ENCODE measurements around the gene NALCN. TPM values are rescaled to one million over a fixed set of nuclear protein-coding genes. Genes with fewer than 3 reads are reported as not detected.

NALCN gene
- total and polyA plus RNA-seq, 10 of the 15 experiments (the other 5 are each of a cell fraction or from before 2014, with no cell fraction given): under 0.01 TPM; not detected in 9

- CTCF ChIA-PET: interaction anchor here (0.8 to 3.8 kb wide), 2 partner anchors 392 to 525 kb away, joined by 4 to 23 read pairs; no protein-coding TSS in a partner anchor
- no peak for ATAC-seq
Measured at GRCh38 chr13:101098873-101099272, 317.4 kb downstream of the NALCN start.

DNA sequence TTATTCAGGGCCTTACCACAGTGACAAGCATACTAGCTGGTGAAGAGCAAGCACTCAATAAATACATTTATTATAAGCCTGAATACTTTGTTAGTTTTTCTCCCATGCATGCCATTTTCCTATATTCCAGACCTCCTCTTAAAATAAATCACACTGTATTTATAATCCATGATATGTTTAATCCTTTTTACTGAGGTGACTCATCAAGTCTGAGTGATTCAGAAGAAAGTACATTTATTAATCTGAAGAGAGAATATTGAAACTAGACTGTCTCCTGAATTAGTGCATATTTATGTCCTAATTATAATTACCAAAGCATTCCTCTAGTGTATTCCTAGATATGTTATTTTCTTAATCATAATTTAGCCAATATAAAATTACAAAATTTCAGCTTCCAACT lies 323.3 kb downstream of the NALCN start:
- H3K79me2 ChIP-seq (ENCODE audit: control insufficient read depth, insufficient read depth, low read length): no peaks in the 10 kb centered on the region
- no peak overlapping the region for H3K4me3 ChIP-seq
- no TSS peak for BruUV-seq (replicated peaks)
- no peak for TF ChIP-seq EED (IDR thresholded peaks at IDR 0.05; ENCODE audit: low read depth)
- no peak for TF ChIP-seq CREM (IDR thresholded peaks at IDR 0.05; ENCODE audit: low read depth)
- TF ChIP-seq, protein P1, sequence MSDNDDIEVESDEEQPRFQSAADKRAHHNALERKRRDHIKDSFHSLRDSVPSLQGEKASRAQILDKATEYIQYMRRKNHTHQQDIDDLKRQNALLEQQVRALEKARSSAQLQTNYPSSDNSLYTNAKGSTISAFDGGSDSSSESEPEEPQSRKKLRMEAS (IDR thresholded peaks at IDR 0.05; ENCODE audit: low read depth, low read length): no peak
- no peak for TF ChIP-seq TBL1XR1 (IDR thresholded peaks at IDR 0.05; ENCODE audit: low read depth, low read length)
- TF ChIP-seq, protein P2, sequence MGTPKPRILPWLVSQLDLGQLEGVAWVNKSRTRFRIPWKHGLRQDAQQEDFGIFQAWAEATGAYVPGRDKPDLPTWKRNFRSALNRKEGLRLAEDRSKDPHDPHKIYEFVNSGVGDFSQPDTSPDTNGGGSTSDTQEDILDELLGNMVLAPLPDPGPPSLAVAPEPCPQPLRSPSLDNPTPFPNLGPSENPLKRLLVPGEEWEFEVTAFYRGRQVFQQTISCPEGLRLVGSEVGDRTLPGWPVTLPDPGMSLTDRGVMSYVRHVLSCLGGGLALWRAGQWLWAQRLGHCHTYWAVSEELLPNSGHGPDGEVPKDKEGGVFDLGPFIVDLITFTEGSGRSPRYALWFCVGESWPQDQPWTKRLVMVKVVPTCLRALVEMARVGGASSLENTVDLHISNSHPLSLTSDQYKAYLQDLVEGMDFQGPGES (IDR thresholded peaks at IDR 0.05): no peak
- no peak for TF ChIP-seq RFX5 (IDR thresholded peaks at IDR 0.05; ENCODE audit: low read depth, low read length)
- H3K27me3 ChIP-seq (replicated peaks in 1 of 2; ENCODE audit: control insufficient read depth in 2 of 2, insufficient read depth in 2 of 2, low read length in 1 of 2): peaks cover 0 to 5% of the 10 kb centered on the region in 2 experiments; a peak in 1 of 4 replicates
- ATAC-seq: no peak
- no peak overlapping the region for H3K9ac ChIP-seq (ENCODE audit: control insufficient read depth, insufficient read depth, low read length)
- in situ Hi-C loops (cut with MboI) (no loop called here), intact Hi-C loops (cut with micrococcal nuclease; ENCODE audit: unreplicated experiment) (no loop called here)
- no peaks in the 10 kb centered on the region for H3K4me1 ChIP-seq (ENCODE audit: control insufficient read depth, insufficient read depth, low read length)
- ChIA-PET RAD21 (ENCODE audit: unreplicated experiment) (no interaction called here), SMC1A (ENCODE audit: uncharacterized antibody, unreplicated experiment) (no interaction called here), POLR2A (no interaction called here), CTCF (interaction anchor here (0.5 to 1.1 kb wide), 3 partner anchors 12 to 932 kb away, joined by 3 to 4 read pairs (median 3); no protein-coding TSS in a partner anchor)
- H3K9me3 ChIP-seq (replicated peaks; ENCODE audit: control insufficient read depth, insufficient read depth, low read length): no peaks in the 10 kb centered on the region
- no peak overlapping the region for H3K27ac ChIP-seq (ENCODE audit: control insufficient read depth, insufficient read depth)
- no peaks in the 10 kb centered on the region for H4K20me1 ChIP-seq (ENCODE audit: control insufficient read depth, insufficient read depth)
- no peak for FAIRE-seq
- H3K36me3 ChIP-seq (ENCODE audit: control insufficient read depth in 2 of 2, insufficient read depth in 2 of 2, low read length in 1 of 2): no peaks in the 10 kb centered on the region
- H3K4me2 ChIP-seq (ENCODE audit: control insufficient read depth, insufficient read depth): no peak overlapping the region
- DNase-seq (ENCODE audit: low read depth, low spot score): no peak
- H2AFZ ChIP-seq (ENCODE audit: control insufficient read depth, low read depth, low read length): no peak overlapping the region

More at GRCh38 chr13:101098873-101099272, 317.4 kb downstream of the NALCN start:
- ChIA-PET RAD21 (ENCODE audit: unreplicated experiment) (no interaction called here), SMC1A (ENCODE audit: uncharacterized antibody, unreplicated experiment) (interaction anchor here (1.2 kb wide), 1 partner anchor 526 kb away, joined by 4 read pairs; no protein-coding TSS in a partner anchor), POLR2A (no interaction called here)
- no TSS peak for BruUV-seq (replicated peaks)
- no peaks in the 10 kb centered on the region for H3K4me1 ChIP-seq (ENCODE audit: control insufficient read depth, insufficient read depth, low read length)
- no peaks in the 10 kb centered on the region for H3K36me3 ChIP-seq (ENCODE audit: control insufficient read depth in 2 of 2, insufficient read depth in 2 of 2, low read length in 1 of 2)
- intact Hi-C loops (cut with micrococcal nuclease; ENCODE audit: unreplicated experiment) (no loop called here), in situ Hi-C loops (cut with MboI) (no loop called here)
- TF ChIP-seq CREM (IDR thresholded peaks at IDR 0.05; ENCODE audit: low read depth): no peak
- no peaks in the 10 kb centered on the region for H4K20me1 ChIP-seq (ENCODE audit: control insufficient read depth, insufficient read depth)
- H3K4me3 ChIP-seq: no peak overlapping the region
- FAIRE-seq: no peak
- no peaks in the 10 kb centered on the region for H3K9me3 ChIP-seq (replicated peaks; ENCODE audit: control insufficient read depth, insufficient read depth, low read length)
- H3K9ac ChIP-seq (ENCODE audit: control insufficient read depth, insufficient read depth, low read length): no peak overlapping the region
- H3K79me2 ChIP-seq (ENCODE audit: control insufficient read depth, insufficient read depth, low read length): no peaks in the 10 kb centered on the region
- DNase-seq (ENCODE audit: low read depth, low spot score): no peak
- H3K4me2 ChIP-seq (ENCODE audit: control insufficient read depth, insufficient read depth): no peak overlapping the region
- H2AFZ ChIP-seq (ENCODE audit: control insufficient read depth, low read depth, low read length): no peak overlapping the region
- peaks cover 0 to 5% of the 10 kb centered on the region in 2 experiments; a peak in 1 of 4 replicates for H3K27me3 ChIP-seq (replicated peaks in 1 of 2; ENCODE audit: control insufficient read depth in 2 of 2, insufficient read depth in 2 of 2, low read length in 1 of 2)
- 43% methylated on average over 4 of the region's 4 CpGs for WGBS (ENCODE audit: insufficient coverage, insufficient replicate concordance, low lambda C conversion rate, missing lambda C conversion rate)
- H3K27ac ChIP-seq (ENCODE audit: control insufficient read depth, insufficient read depth): no peak overlapping the region
